ENCODE data around the gene TTC33. TPM values are rescaled to one million over a fixed set of nuclear protein-coding genes. Genes with fewer than 3 reads are reported as not detected.

The TTC33 gene
- total RNA-seq, 1 experiment from 2014 or later: 14.7 TPM

GRCh38 chr5:40485021-40485998 is 270.5 kb downstream of the TTC33 start:
- DNase-seq (ENCODE audit: low read depth): no peak

GRCh38 chr5:40484495-40484894 is 271.3 kb downstream of the TTC33 start:
- no peak for DNase-seq (ENCODE audit: low read depth)

DNA sequence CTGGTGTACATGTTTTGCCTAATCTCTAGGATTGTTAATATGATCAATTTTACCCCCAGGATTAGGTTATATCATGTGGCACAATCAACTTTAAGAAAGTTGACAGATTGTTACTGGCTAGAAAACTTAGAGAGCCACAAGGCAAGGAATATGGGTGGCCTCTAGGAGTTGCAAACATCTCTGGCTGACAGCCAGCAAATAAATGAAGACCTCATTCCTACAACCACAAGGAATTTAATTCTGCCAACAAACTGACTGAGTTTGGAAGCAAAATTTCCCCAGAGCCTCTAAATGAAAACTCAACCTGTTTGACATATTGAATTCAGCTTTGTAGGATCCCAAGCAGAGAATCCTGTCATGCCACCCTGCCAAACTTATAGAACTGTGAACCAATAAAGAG is 272.4 kb downstream of the TTC33 start:
- DNase-seq (ENCODE audit: low read depth): peak; percentile 27

DNA sequence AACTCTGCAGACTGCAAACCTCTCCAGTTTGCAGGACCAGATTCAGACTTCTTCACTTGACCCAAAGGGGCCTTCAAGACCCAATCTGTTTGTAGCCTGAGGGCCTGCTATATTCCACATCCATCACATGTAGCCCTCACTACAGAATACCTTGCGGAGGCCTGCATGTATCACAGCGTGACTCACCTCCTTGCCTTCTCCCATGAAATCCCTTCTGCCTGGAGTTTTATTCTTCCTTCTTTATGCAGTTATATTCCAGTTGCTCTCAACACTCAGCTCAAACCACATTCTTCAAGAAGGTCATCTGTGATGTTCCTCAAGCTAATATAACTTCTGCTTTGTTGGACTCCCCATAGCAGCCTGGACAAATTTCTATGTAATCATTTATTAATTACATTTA is 274.5 kb downstream of the TTC33 start:
- DNase-seq (ENCODE audit: low read depth): peak; percentile 54

GRCh38 chr5:40480392-40480791 is 275.4 kb downstream of the TTC33 start:
- DNase-seq (ENCODE audit: low read depth): peak; percentile 50

DNA sequence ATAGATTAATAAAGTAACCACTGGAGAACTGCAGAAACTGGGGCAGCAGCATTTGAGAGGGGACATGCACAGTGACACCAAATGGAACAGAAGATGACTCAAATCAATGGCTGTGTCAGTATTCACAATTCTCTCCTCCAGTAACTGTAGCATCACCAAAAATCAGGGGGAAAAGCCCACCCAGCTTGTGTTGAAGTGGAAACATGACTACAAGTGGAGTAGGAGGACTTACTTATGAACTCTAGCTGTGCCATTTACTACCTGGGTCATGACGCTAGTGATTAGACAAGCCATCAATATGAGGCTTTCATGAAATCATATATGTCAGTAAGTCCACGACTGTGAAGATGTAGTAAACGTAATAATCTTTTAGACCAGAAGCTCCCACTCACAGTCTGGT is 275.8 kb downstream of the TTC33 start:
- DNase-seq (ENCODE audit: low read depth): no peak

- no peak for DNase-seq (ENCODE audit: low read depth)
Measured at GRCh38 chr5:40478766-40479165, 277.0 kb downstream of the TTC33 start.

- DNase-seq (ENCODE audit: low read depth): peak; percentile 87
Measured at GRCh38 chr5:40477856-40478546, 277.8 kb downstream of the TTC33 start.

DNA sequence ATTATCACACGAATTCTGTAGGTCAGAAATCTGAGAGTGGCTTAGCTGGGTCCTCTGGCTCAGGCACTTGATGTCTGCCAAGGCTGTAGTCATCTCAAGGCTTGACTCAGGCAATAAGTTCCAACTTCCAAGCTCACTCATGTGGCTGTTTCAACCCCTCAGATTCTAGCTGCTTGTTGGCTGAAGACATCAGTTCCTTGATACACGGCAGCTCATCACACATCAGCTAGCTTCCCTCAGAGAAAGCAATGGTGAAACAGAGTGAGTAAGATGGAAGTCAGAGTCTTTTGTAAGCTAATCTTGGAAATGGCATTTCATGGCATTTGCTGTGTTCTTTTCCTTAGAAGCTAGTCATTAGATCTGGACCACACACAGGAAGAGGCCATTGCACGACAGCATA is 280.2 kb downstream of the TTC33 start:
- no peak for DNase-seq (ENCODE audit: low read depth)

GRCh38 chr5:40474250-40474649 is 281.5 kb downstream of the TTC33 start:
- no peak for DNase-seq (ENCODE audit: low read depth)

- DNase-seq (ENCODE audit: low read depth): no peak
Measured at GRCh38 chr5:40465416-40465815, 290.3 kb downstream of the TTC33 start.

GRCh38 chr5:40464511-40464910 is 291.2 kb downstream of the TTC33 start:
- no peak for DNase-seq (ENCODE audit: low read depth)

Other genes starting within 250 kb of the TTC33 start
- 4.5 and 6.9 TPM in 2 replicates for gene PTGER4, start 76.0 kb downstream of the TTC33 start, total RNA-seq (2014; rRNA removed; shearing (Covaris generic))
- 52.6 and 78.2 TPM in 2 replicates for gene PRKAA1, start 42.4 kb upstream of the TTC33 start, total RNA-seq (2014; rRNA removed; shearing (Covaris generic))
- gene RPL37, start 79.3 kb upstream of the TTC33 start, total RNA-seq (2014; rRNA removed; shearing (Covaris generic)): 312 and 606 TPM in 2 replicates
- 2.1 and 2.7 TPM in 2 replicates for gene CARD6, start 85.4 kb upstream of the TTC33 start, total RNA-seq (2014; rRNA removed; shearing (Covaris generic))
- gene C7, start 153.5 kb upstream of the TTC33 start, total RNA-seq (2014; rRNA removed; shearing (Covaris generic)): 0.33 and 1.0 TPM in 2 replicates